IMR-90 (cell line): ENCODE data around the gene SLAMF9. TPM values are rescaled to one million over a fixed set of nuclear protein-coding genes. Genes with fewer than 3 reads are reported as not detected.

Source experiments
- ATAC-seq: fragments of 200-7000 bp; cut with Tn5 transposase; 2 replicates; pipeline ENCODE4 v1.9.1; 2020; ENCODE audit warnings: low read depth, mild to moderate bottlenecking, moderate library complexity
- BruUV-seq: library from RNA; stranded (reverse); fragments of 400-500 nt; replicated peaks from 2 replicates; lab custom pipeline; 2021; lab: Mats Ljungman, UMichigan
- CTCF ChIA-PET: fragments of 300-600 bp; formaldehyde crosslinking; extraction: SDS; loops from one replicate; lab custom pipeline; 2021; ENCODE audit warnings: antibody characterized with exemption; lab: Yijun Ruan, JAX
- POLR2A ChIA-PET: fragments of 300-600 bp; sonication (Branson Sonifier 250); formaldehyde crosslinking; loops from one replicate; lab custom pipeline; 2022; ENCODE audit warnings: antibody characterized with exemption; ENCODE audit not compliant: unreplicated experiment; lab: Charles Lee
- DNase-seq: peaks from one replicate; pipeline ENCODE4 v3.0.0; 2013
- H2AFZ ChIP-seq: replicated peaks from 2 replicates; pipeline ENCODE3; 2013; ENCODE audit warnings: low read length, mild to moderate bottlenecking; ENCODE audit not compliant: poor library complexity
- H2AK5ac ChIP-seq: 2 replicates; pipeline ENCODE4 v1.6.1; 2013; ENCODE audit warnings: low read depth, low read length, inconsistent platforms
- H2AK9ac ChIP-seq: replicated peaks from 2 replicates; pipeline ENCODE3; 2013; ENCODE audit warnings: mild to moderate bottlenecking, low read depth, low read length, moderate library complexity; ENCODE audit not compliant: poor library complexity
- H2BK120ac ChIP-seq: 2 replicates; pipeline ENCODE4 v1.6.1; 2013; ENCODE audit warnings: low read depth, low read length, inconsistent platforms
- H2BK15ac ChIP-seq: 3 replicates; pipeline ENCODE4 v1.6.1; 2013; ENCODE audit warnings: low read depth, low read length, inconsistent platforms
- H2BK20ac ChIP-seq: 2 replicates; pipeline ENCODE4 v1.6.1; 2013; ENCODE audit warnings: low read depth, mild to moderate bottlenecking, inconsistent platforms, low read length, moderate library complexity
- H2BK5ac ChIP-seq: 2 replicates; pipeline ENCODE4 v1.6.1; 2013; ENCODE audit warnings: mild to moderate bottlenecking, low read depth, low read length, inconsistent platforms; ENCODE audit not compliant: poor library complexity, severe bottlenecking
- H3K14ac ChIP-seq: replicated peaks from 2 replicates; pipeline ENCODE4 v1.6.1; 2013; ENCODE audit warnings: low read depth, low read length, inconsistent platforms
- H3K18ac ChIP-seq: 2 replicates; pipeline ENCODE4 v1.6.1; 2013; ENCODE audit warnings: low read depth, low read length, control low read depth
- H3K23ac ChIP-seq: 2 replicates; pipeline ENCODE4 v1.6.1; 2013; ENCODE audit warnings: low read depth, low read length, inconsistent platforms
- H3K27ac ChIP-seq: 2 replicates; pipeline ENCODE4 v1.5.1; 2013; ENCODE audit warnings: mild to moderate bottlenecking, control low read depth, low read length; ENCODE audit not compliant: insufficient read depth
- H3K27me3 ChIP-seq: 2 replicates; pipeline ENCODE4 v1.6.1; 2013; ENCODE audit warnings: low read length; ENCODE audit not compliant: control insufficient read depth, insufficient read depth
- H3K36me3 ChIP-seq: 2 replicates; pipeline ENCODE4 v1.6.1; 2013; ENCODE audit warnings: low read length, mixed read lengths; ENCODE audit not compliant: control insufficient read depth, insufficient read depth
- H3K4ac ChIP-seq: 2 replicates; pipeline ENCODE4 v1.6.1; 2013; ENCODE audit warnings: low read depth, low read length, inconsistent platforms
- H3K4me1 ChIP-seq: 2 replicates; pipeline ENCODE4 v1.6.1; 2013; ENCODE audit warnings: low read length, mixed read lengths; ENCODE audit not compliant: control insufficient read depth, insufficient read depth
- H3K4me2 ChIP-seq: 2 replicates; pipeline ENCODE4 v1.6.1; 2013; ENCODE audit warnings: low read depth, mild to moderate bottlenecking, control low read depth, low read length, moderate library complexity
- H3K4me3 ChIP-seq: 2 replicates; pipeline ENCODE4 v1.5.1; 2013; ENCODE audit warnings: low read depth, mild to moderate bottlenecking, control low read depth, low read length, moderate library complexity; ENCODE audit not compliant: insufficient read depth
- H3K56ac ChIP-seq: 2 replicates; pipeline ENCODE4 v1.6.1; 2013; ENCODE audit warnings: low read length, inconsistent platforms; ENCODE audit not compliant: insufficient read depth; ENCODE audit errors: extremely low read depth
- H3K79me1 ChIP-seq, 2 experiments: 2 replicates each; pipeline ENCODE4 v1.6.1; 2013; ENCODE audit warnings: low read length in 2 of 2, inconsistent platforms in 1 of 2, low read depth in 1 of 2
- H3K9ac ChIP-seq: 2 replicates; pipeline ENCODE4 v1.6.1; 2013; ENCODE audit warnings: low read depth, low read length, control low read depth
- H3K9me1 ChIP-seq: 2 replicates; pipeline ENCODE4 v1.6.1; 2013; ENCODE audit warnings: low read length, inconsistent platforms; ENCODE audit not compliant: insufficient read depth
- H3K9me3 ChIP-seq: 2 replicates; pipeline ENCODE4 v1.6.1; 2013; ENCODE audit warnings: low read length; ENCODE audit not compliant: control insufficient read depth, insufficient read depth
- H4K20me1 ChIP-seq: 2 replicates; pipeline ENCODE4 v1.6.1; 2013; ENCODE audit warnings: low read length, inconsistent platforms; ENCODE audit not compliant: insufficient read depth
- H4K5ac ChIP-seq: 2 replicates; pipeline ENCODE4 v1.6.1; 2013; ENCODE audit warnings: mild to moderate bottlenecking, low read depth, low read length, control low read depth
- H4K8ac ChIP-seq, 2 experiments: 2 replicates each; pipeline ENCODE4 v1.6.1; 2013; ENCODE audit warnings: low read depth in 2 of 2, low read length in 2 of 2, control low read depth in 1 of 2, inconsistent platforms in 1 of 2
- H4K91ac ChIP-seq: 2 replicates; pipeline ENCODE4 v1.6.1; 2013; ENCODE audit warnings: low read depth, low read length, inconsistent platforms; ENCODE audit not compliant: insufficient read depth
- BHLHE40 ChIP-seq: fragments of 150-350 bp; IDR thresholded peaks from 2 replicates; pipeline ENCODE4 v1.6.1; 2016; ENCODE audit warnings: mild to moderate bottlenecking, low read depth, low read length
- CEBPB ChIP-seq: IDR thresholded peaks from 2 replicates; pipeline ENCODE4 v1.6.1; 2012; ENCODE audit warnings: low read depth, low read length, improper control_type of control experiment
- CHD1 ChIP-seq: IDR thresholded peaks from 2 replicates; pipeline ENCODE4 v1.6.1; 2012; ENCODE audit warnings: low read depth, low read length, improper control_type of control experiment
- CTCF ChIP-seq: conservative IDR thresholded peaks from 2 replicates; pipeline ENCODE4 v1.5.1; 2012; ENCODE audit warnings: mild to moderate bottlenecking, low read depth, low read length, improper control_type of control experiment
- MAFK ChIP-seq: IDR thresholded peaks from 2 replicates; pipeline ENCODE4 v1.6.1; 2012; ENCODE audit warnings: low read depth, low read length, improper control_type of control experiment
- MAZ ChIP-seq: IDR thresholded peaks from 2 replicates; pipeline ENCODE4 v1.6.1; 2012; ENCODE audit warnings: low read depth, mild to moderate bottlenecking, low read length, improper control_type of control experiment, moderate library complexity, borderline replicate concordance
- MXI1 ChIP-seq: IDR thresholded peaks from 2 replicates; pipeline ENCODE4 v1.6.1; 2012; ENCODE audit warnings: low read depth, mild to moderate bottlenecking, low read length, moderate library complexity, borderline replicate concordance
- NFE2L2 ChIP-seq: fragments of 150-350 bp; IDR thresholded peaks from 2 replicates; pipeline ENCODE4 v1.6.1; 2016; ENCODE audit warnings: low read depth, mild to moderate bottlenecking, low read length
- POLR2A ChIP-seq: IDR thresholded peaks from 2 replicates; pipeline ENCODE4 v1.6.1; 2012; ENCODE audit warnings: mild to moderate bottlenecking, low read depth, low read length
- RCOR1 ChIP-seq: IDR thresholded peaks from 2 replicates; pipeline ENCODE4 v1.6.1; 2012; ENCODE audit warnings: mild to moderate bottlenecking, low read length, improper control_type of control experiment; ENCODE audit not compliant: insufficient replicate concordance
- USF2 ChIP-seq: fragments of 150-350 bp; IDR thresholded peaks from 2 replicates; pipeline ENCODE4 v1.6.1; 2017; ENCODE audit warnings: mild to moderate bottlenecking, antibody characterized with exemption, low read length, low read depth
- WGBS, 2 experiments: methylation state at CpG; one replicate each; pipeline versions ENCODE4 v1.1.5 to v1.1.7; 2013; ENCODE audit warnings: missing lambda C conversion rate in 2 of 2; ENCODE audit not compliant: insufficient read length in 1 of 2; ENCODE audit errors: extremely low coverage in 2 of 2; 5-methylcytosine and 5-hydroxymethylcytosine counted together
- dilution Hi-C: fragments of 300-500 bp; cut with HindIII; formaldehyde crosslinking; loops from one replicate; pipeline ENCODE4 v1.14.3; 2018; ENCODE audit warnings: low sequenced_read_pairs; ENCODE audit not compliant: unreplicated experiment
- in situ Hi-C: fragments of 300-500 bp; cut with MboI; formaldehyde crosslinking; loops from 3 replicates; pipeline ENCODE4 v1.14.3; 2019; ENCODE audit warnings: low sequenced_read_pairs, inconsistent platforms, mixed read lengths
- intact Hi-C: fragments of 100-400 bp; cut with micrococcal nuclease; formaldehyde crosslinking; loops from 2 replicates; pipeline ENCODE4 v1.10.0; 2022
- polyA plus RNA-seq, 3 experiments: library from polyadenylated mRNA; depleted of rRNA; stranded (reverse); fragments of >200 nt; gene quantifications; 2 replicates each; pipeline ENCODE4 v1.2.3, GENCODE V29; 2012; ENCODE audit warnings: low replicate concordance in 1 of 3
- total RNA-seq: library from RNA; depleted of rRNA; stranded (reverse); fragments of >200 nt; gene quantifications from 2 replicates; pipeline ENCODE4 v1.2.3, GENCODE V29; 2012

The SLAMF9 gene
- total and polyA plus RNA-seq, 2 of the 4 experiments (the other 2 are of a cell fraction), result 0.18 to 0.67 TPM

- Histone ChIP-seq H3K4me2 (no peak overlapping the region), H3K27me3 (no peaks in the 10 kb centered on the region), H3K79me1 (peaks cover 9 to 75% of the 10 kb centered on the region in 2 experiments), H3K36me3 (peaks cover 35% of the 10 kb centered on the region), H2BK15ac (no peak overlapping the region), H2BK5ac (peak overlapping the region; percentile 78), H3K4me1 (peaks cover 34% of the 10 kb centered on the region), H3K4ac (no peak overlapping the region; the same call in 1 of the 2 replicates), H3K27ac (no peak overlapping the region), H4K8ac (no peak overlapping the region; a peak in 1 of 4 replicates), H2AFZ (no peak overlapping the region), H3K9ac (no peak overlapping the region), H4K20me1 (peaks cover 73% of the 10 kb centered on the region), H3K56ac (no peak overlapping the region), H3K9me3 (no peaks in the 10 kb centered on the region), H3K4me3 (no peak overlapping the region), H2BK120ac (no peak overlapping the region), H2BK20ac (no peak overlapping the region), H3K9me1 (peaks cover 34% of the 10 kb centered on the region), H4K91ac (no peak overlapping the region), H3K18ac (no peak overlapping the region), H4K5ac (no peak overlapping the region), H2AK9ac (no peak overlapping the region), H2AK5ac (peak overlapping the region; percentile 79; the same call in 1 of the 2 replicates), H3K23ac (no peak overlapping the region), H3K14ac (no peak overlapping the region; the same call in 1 of the 2 replicates)
- ATAC-seq (no peak), DNase-seq (peak; percentile 21)
- CTCF ChIA-PET, result interaction anchor here (0.7 to 1.3 kb wide), 2 partner anchors 30 to 33 kb away, joined by 3 read pairs; no protein-coding TSS in a partner anchor
- intact Hi-C loops (loop anchor here (10.0 kb wide), 1 partner anchor 294 kb away; no protein-coding TSS in a partner anchor), dilution Hi-C loops (no loop called here), in situ Hi-C loops (no loop called here)
- POLR2A ChIA-PET, result no interaction called here
- no peak for TF ChIP-seq MAFK
- no peak for TF ChIP-seq RCOR1
- no peak for TF ChIP-seq CEBPB
- TF ChIP-seq USF2, result no peak
- TF ChIP-seq MAZ, result no peak
- no peak for TF ChIP-seq CHD1
- no peak for TF ChIP-seq CTCF
- no peak for TF ChIP-seq MXI1
- TF ChIP-seq POLR2A, result no peak
- TF ChIP-seq BHLHE40, result no peak
- TF ChIP-seq NFE2L2, result no peak
- WGBS, 2 experiments, result no CpG with 5 or more reads among the region's 1 CpG
- no TSS peak for BruUV-seq
Observed at GRCh38 chr1:159921251-159921650, 32.8 kb downstream of the SLAMF9 start.
